Thyroid gland (tissue), 4 donors: ENCODE data around the gene PDE6C.

ENCODE experiments used
- CTCF ChIP-seq, 6 experiments: fragments of 200-600 bp in 3 of 6; fragments of 450-650 bp in 3 of 6; sonication (generic) in 3 of 6; IDR thresholded peaks; one replicate each; pipeline ENCODE4 v1.5.1; 2016 to 2019; ENCODE audit warnings: antibody characterized with exemption in 6 of 6, mild to moderate bottlenecking in 2 of 6, inconsistent platforms in 1 of 6, moderate library complexity in 1 of 6
- POLR2A ChIP-seq, 2 donors: fragments of 450-650 bp; IDR thresholded peaks; one replicate each; pipeline ENCODE4 v1.6.1; 2017; ENCODE audit warnings: antibody characterized with exemption in 2 of 2, mild to moderate bottlenecking in 2 of 2, moderate library complexity in 1 of 2

GRCh38 chr10:93573051-93573909 lies 39.1 kb upstream of the PDE6C start:
- TF ChIP-seq CTCF (IDR thresholded peaks at IDR 0.05) (no peak), POLR2A (IDR thresholded peaks at IDR 0.05) (no peak)
